Liver (tissue), 9 donors: ENCODE measurements around the gene IGF2BP2. TPM values are rescaled to one million over a fixed set of nuclear protein-coding genes. Genes with fewer than 3 reads are reported as not detected.

Experiments
- DNase-seq: peaks from one replicate; pipeline ENCODE4 v3.0.0-alpha.2; 2017; ENCODE audit warnings: low spot score
- H3K27ac ChIP-seq, 2 donors: one replicate each; pipeline ENCODE4 v1.7.0; 2013; ENCODE audit warnings: inconsistent platforms in 2 of 2, low read length in 2 of 2, control low read depth in 1 of 2, low read depth in 1 of 2, mild to moderate bottlenecking in 1 of 2
- H3K27me3 ChIP-seq, 4 donors: one replicate each; pipeline versions ENCODE4 v1.6.1 to v1.7.0; 2013; ENCODE audit warnings: low read length in 3 of 4, inconsistent platforms in 1 of 4, mild to moderate bottlenecking in 1 of 4, moderate library complexity in 1 of 4; ENCODE audit not compliant: control insufficient read depth in 4 of 4, insufficient read depth in 4 of 4
- H3K36me3 ChIP-seq, 4 donors: one replicate each; pipeline versions ENCODE4 v1.6.1 to v1.7.0; 2013; ENCODE audit warnings: low read length in 3 of 4, mild to moderate bottlenecking in 3 of 4, low read depth in 1 of 4, moderate library complexity in 1 of 4; ENCODE audit not compliant: control insufficient read depth in 4 of 4, insufficient read depth in 3 of 4
- H3K4me1 ChIP-seq, 4 donors: one replicate each; pipeline versions ENCODE4 v1.6.1 to v1.7.0; 2013; ENCODE audit warnings: low read length in 3 of 4, mild to moderate bottlenecking in 3 of 4, moderate library complexity in 1 of 4; ENCODE audit not compliant: control insufficient read depth in 4 of 4, insufficient read depth in 4 of 4
- H3K4me3 ChIP-seq, 3 donors: one replicate each; pipeline versions ENCODE4 v1.6.1 to v1.7.0; 2013; ENCODE audit warnings: low read length in 3 of 3, control low read depth in 1 of 3, low read depth in 1 of 3, mild to moderate bottlenecking in 1 of 3
- H3K9ac ChIP-seq, 2 donors: one replicate each; pipeline ENCODE4 v1.7.0; 2013; ENCODE audit warnings: low read length in 2 of 2, mild to moderate bottlenecking in 2 of 2, moderate library complexity in 2 of 2, control low read depth in 1 of 2, low read depth in 1 of 2
- H3K9me3 ChIP-seq, 4 donors: one replicate each; pipeline versions ENCODE4 v1.6.1 to v1.7.0; 2013; ENCODE audit warnings: low read length in 3 of 4; ENCODE audit not compliant: control insufficient read depth in 4 of 4
- ATF3 ChIP-seq: IDR thresholded peaks from 2 replicates; pipeline ENCODE4 v1.6.1; 2016; ENCODE audit warnings: antibody characterized with exemption
- EGR1 ChIP-seq, 2 donors: IDR thresholded peaks; 2 replicates each; pipeline ENCODE4 v1.6.1; 2016 to 2018; ENCODE audit warnings: antibody characterized with exemption in 2 of 2, low read depth in 2 of 2
- FOXA1 ChIP-seq: IDR thresholded peaks from 2 replicates; pipeline ENCODE4 v1.6.1; 2016; ENCODE audit warnings: antibody characterized with exemption
- FOXA2 ChIP-seq: IDR thresholded peaks from 2 replicates; pipeline ENCODE4 v1.6.1; 2016; ENCODE audit warnings: antibody characterized with exemption
- GABPA ChIP-seq, 2 donors: IDR thresholded peaks in 1 of 2; conservative IDR thresholded peaks in 1 of 2; 2 replicates each; pipeline ENCODE4 v1.6.1; 2016; ENCODE audit warnings: antibody characterized with exemption in 2 of 2, mild to moderate bottlenecking in 1 of 2, moderate library complexity in 1 of 2
- HNF4G ChIP-seq: IDR thresholded peaks from 2 replicates; pipeline ENCODE4 v1.6.1; 2016; ENCODE audit warnings: antibody characterized with exemption
- JUND ChIP-seq, 2 donors: IDR thresholded peaks; 2 replicates each; pipeline ENCODE4 v1.6.1; 2016; ENCODE audit warnings: antibody characterized with exemption in 2 of 2
- MAX ChIP-seq: IDR thresholded peaks from 2 replicates; pipeline ENCODE4 v1.6.1; 2016; ENCODE audit warnings: antibody characterized with exemption
- RAD21 ChIP-seq, 2 donors: IDR thresholded peaks; 2 replicates each; pipeline ENCODE4 v1.6.1; 2016; ENCODE audit warnings: antibody characterized with exemption in 2 of 2, mild to moderate bottlenecking in 2 of 2
- RXRA ChIP-seq, 2 donors: IDR thresholded peaks; 2 replicates each; pipeline ENCODE4 v1.6.1; 2017 to 2018; ENCODE audit warnings: antibody characterized with exemption in 2 of 2, mild to moderate bottlenecking in 1 of 2
- SP1 ChIP-seq: IDR thresholded peaks from 2 replicates; pipeline ENCODE4 v1.6.1; 2018; ENCODE audit warnings: antibody characterized with exemption, mild to moderate bottlenecking
- TAF1 ChIP-seq: conservative IDR thresholded peaks from 2 replicates; pipeline ENCODE4 v1.6.1; 2016; ENCODE audit warnings: antibody characterized with exemption, mild to moderate bottlenecking
- YY1 ChIP-seq: IDR thresholded peaks from 2 replicates; pipeline ENCODE4 v1.6.1; 2016; ENCODE audit warnings: antibody characterized with exemption, mild to moderate bottlenecking
- ZBTB33 ChIP-seq: IDR thresholded peaks from 2 replicates; pipeline ENCODE4 v1.6.1; 2016; ENCODE audit warnings: antibody characterized with exemption
- WGBS: extraction: QIAGEN DNeasy Blood & Tissue Kit; methylation state at CpG from one replicate; pipeline ENCODE4 v1.1.7; 2013; 5-methylcytosine and 5-hydroxymethylcytosine counted together
- polyA plus RNA-seq, 2 donors: library from polyadenylated mRNA; stranded (reverse) in 1 of 2; unstranded in 1 of 2; fragments of 200-250 nt in 1 of 2; fragments of >200 nt in 1 of 2; fragmentation: Nextera tagmentation in 1 of 2; extraction: Ambion mirVana in 1 of 2; gene quantifications; one replicate each; pipeline versions ENCODE4 v1.2.1 to v1.2.3, GENCODE V29; 2013 to 2015
- total RNA-seq, 2 donors: library from RNA; depleted of rRNA; stranded (reverse); fragments of >200 nt; gene quantifications; one replicate each; pipeline ENCODE4 v1.2.3, GENCODE V29; 2014
- TF ChIP-seq, protein P1 (sequence below): fragments of 150-350 bp; IDR thresholded peaks from 2 replicates; pipeline ENCODE4 v1.5.1; 2017; ENCODE audit warnings: improper control_type of control experiment, low read depth, low read length; ENCODE audit not compliant: missing input control
- TF ChIP-seq, protein P2 (sequence below): IDR thresholded peaks from 2 replicates; pipeline ENCODE4 v1.6.1; 2016; ENCODE audit warnings: antibody characterized with exemption, mild to moderate bottlenecking
- donor health status: healthy.
- donor health status: healthy.
- donor health status: healthy.
- donor health status: healthy.
- donor health status: healthy.

IGF2BP2 gene
- total and polyA plus RNA-seq, 4 donors, result 0.67 to 35.0 (median 1.7) TPM

- no peak overlapping the region for H3K27ac ChIP-seq
- H3K9ac ChIP-seq, result no peak overlapping the region
- H3K4me3 ChIP-seq, result no peak overlapping the region
- 92% methylated on average over 6 of the region's 6 CpGs for WGBS
- H3K27me3 ChIP-seq, result peaks cover 0 to 5% (median 0%) of the 10 kb centered on the region in 4 donors
- TF ChIP-seq RAD21 (IDR thresholded peaks at IDR 0.05), result no peak
- no peak for TF ChIP-seq TAF1
- TF ChIP-seq FOXA1, result no peak
- no peak for TF ChIP-seq EGR1 (IDR thresholded peaks at IDR 0.05; ENCODE audit: low read depth in 2 of 2)
- TF ChIP-seq MAX, result no peak
- H3K4me1 ChIP-seq, result no peaks in the 10 kb centered on the region
- no peaks in the 10 kb centered on the region for H3K9me3 ChIP-seq
- H3K36me3 ChIP-seq, result no peaks in the 10 kb centered on the region
- DNase-seq, result no peak
Observed at GRCh38 chr3:185759512-185759911, 65.3 kb downstream of the IGF2BP2 start.

- H3K9ac ChIP-seq, result no peak overlapping the region
- peaks cover 0 to 5% (median 0%) of the 10 kb centered on the region in 4 donors for H3K27me3 ChIP-seq
- H3K9me3 ChIP-seq, result no peaks in the 10 kb centered on the region
- DNase-seq, result no peak
- H3K27ac ChIP-seq, result no peak overlapping the region
- H3K36me3 ChIP-seq, result no peaks in the 10 kb centered on the region
- TF ChIP-seq ZBTB33 (no peak), FOXA2 (no peak)
- 28% methylated on average over 1 of the region's 1 CpG for WGBS
- H3K4me3 ChIP-seq, result no peak overlapping the region
- H3K4me1 ChIP-seq, result no peaks in the 10 kb centered on the region
Observed at GRCh38 chr3:185758912-185759311, 65.9 kb downstream of the IGF2BP2 start.

- 86% methylated on average over 2 of the region's 2 CpGs for WGBS
- Histone ChIP-seq H3K4me3 (no peak overlapping the region), H3K9me3 (no peaks in the 10 kb centered on the region), H3K4me1 (no peaks in the 10 kb centered on the region), H3K27ac (no peak overlapping the region), H3K36me3 (no peaks in the 10 kb centered on the region), H3K9ac (no peak overlapping the region), H3K27me3 (peaks cover 0 to 5% (median 0%) of the 10 kb centered on the region in 4 donors)
- DNase-seq, result no peak
- no peak for TF ChIP-seq JUND (IDR thresholded peaks at IDR 0.05)
- no peak for TF ChIP-seq HNF4G
- TF ChIP-seq, protein P1, sequence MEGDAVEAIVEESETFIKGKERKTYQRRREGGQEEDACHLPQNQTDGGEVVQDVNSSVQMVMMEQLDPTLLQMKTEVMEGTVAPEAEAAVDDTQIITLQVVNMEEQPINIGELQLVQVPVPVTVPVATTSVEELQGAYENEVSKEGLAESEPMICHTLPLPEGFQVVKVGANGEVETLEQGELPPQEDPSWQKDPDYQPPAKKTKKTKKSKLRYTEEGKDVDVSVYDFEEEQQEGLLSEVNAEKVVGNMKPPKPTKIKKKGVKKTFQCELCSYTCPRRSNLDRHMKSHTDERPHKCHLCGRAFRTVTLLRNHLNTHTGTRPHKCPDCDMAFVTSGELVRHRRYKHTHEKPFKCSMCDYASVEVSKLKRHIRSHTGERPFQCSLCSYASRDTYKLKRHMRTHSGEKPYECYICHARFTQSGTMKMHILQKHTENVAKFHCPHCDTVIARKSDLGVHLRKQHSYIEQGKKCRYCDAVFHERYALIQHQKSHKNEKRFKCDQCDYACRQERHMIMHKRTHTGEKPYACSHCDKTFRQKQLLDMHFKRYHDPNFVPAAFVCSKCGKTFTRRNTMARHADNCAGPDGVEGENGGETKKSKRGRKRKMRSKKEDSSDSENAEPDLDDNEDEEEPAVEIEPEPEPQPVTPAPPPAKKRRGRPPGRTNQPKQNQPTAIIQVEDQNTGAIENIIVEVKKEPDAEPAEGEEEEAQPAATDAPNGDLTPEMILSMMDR, result no peak
- no peak for TF ChIP-seq RXRA (IDR thresholded peaks at IDR 0.05)
- TF ChIP-seq ATF3, result no peak
- TF ChIP-seq ZBTB33, result no peak
- TF ChIP-seq, protein P2, sequence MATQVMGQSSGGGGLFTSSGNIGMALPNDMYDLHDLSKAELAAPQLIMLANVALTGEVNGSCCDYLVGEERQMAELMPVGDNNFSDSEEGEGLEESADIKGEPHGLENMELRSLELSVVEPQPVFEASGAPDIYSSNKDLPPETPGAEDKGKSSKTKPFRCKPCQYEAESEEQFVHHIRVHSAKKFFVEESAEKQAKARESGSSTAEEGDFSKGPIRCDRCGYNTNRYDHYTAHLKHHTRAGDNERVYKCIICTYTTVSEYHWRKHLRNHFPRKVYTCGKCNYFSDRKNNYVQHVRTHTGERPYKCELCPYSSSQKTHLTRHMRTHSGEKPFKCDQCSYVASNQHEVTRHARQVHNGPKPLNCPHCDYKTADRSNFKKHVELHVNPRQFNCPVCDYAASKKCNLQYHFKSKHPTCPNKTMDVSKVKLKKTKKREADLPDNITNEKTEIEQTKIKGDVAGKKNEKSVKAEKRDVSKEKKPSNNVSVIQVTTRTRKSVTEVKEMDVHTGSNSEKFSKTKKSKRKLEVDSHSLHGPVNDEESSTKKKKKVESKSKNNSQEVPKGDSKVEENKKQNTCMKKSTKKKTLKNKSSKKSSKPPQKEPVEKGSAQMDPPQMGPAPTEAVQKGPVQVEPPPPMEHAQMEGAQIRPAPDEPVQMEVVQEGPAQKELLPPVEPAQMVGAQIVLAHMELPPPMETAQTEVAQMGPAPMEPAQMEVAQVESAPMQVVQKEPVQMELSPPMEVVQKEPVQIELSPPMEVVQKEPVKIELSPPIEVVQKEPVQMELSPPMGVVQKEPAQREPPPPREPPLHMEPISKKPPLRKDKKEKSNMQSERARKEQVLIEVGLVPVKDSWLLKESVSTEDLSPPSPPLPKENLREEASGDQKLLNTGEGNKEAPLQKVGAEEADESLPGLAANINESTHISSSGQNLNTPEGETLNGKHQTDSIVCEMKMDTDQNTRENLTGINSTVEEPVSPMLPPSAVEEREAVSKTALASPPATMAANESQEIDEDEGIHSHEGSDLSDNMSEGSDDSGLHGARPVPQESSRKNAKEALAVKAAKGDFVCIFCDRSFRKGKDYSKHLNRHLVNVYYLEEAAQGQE, result no peak
- no peak for TF ChIP-seq FOXA2
- no peak for TF ChIP-seq GABPA (IDR thresholded peaks at IDR 0.05 in 1 of 2, conservative IDR thresholded peaks at IDR 0.05 in 1 of 2)
- no peak for TF ChIP-seq YY1
- TF ChIP-seq SP1, result no peak
Observed at GRCh38 chr3:185757176-185757575, 67.7 kb downstream of the IGF2BP2 start.
